Esophagus squamous epithelium (tissue), 4 donors: ENCODE results near the gene ESRRB.

Experiments used
- CTCF ChIP-seq, 6 experiments: fragments of 450-650 bp in 4 of 6; fragments of 200-600 bp in 2 of 6; sonication (generic) in 2 of 6; IDR thresholded peaks; one replicate each; pipeline ENCODE4 v1.5.1; 2016 to 2019; ENCODE audit warnings: antibody characterized with exemption in 6 of 6, mild to moderate bottlenecking in 4 of 6, moderate library complexity in 4 of 6
- POLR2A ChIP-seq, 4 donors: fragments of 450-650 bp; IDR thresholded peaks; one replicate each; pipeline ENCODE4 v1.6.1; 2017; ENCODE audit warnings: antibody characterized with exemption in 4 of 4, mild to moderate bottlenecking in 4 of 4, moderate library complexity in 3 of 4

GRCh38 chr14:76376409-76376877 lies 506 bp downstream of the ESRRB start:
- TF ChIP-seq POLR2A (IDR thresholded peaks at IDR 0.05), result no peak
- TF ChIP-seq CTCF (IDR thresholded peaks at IDR 0.05), result no peak
